Calu3 (cell line): ENCODE measurements around the gene MIGA2. TPM values are rescaled to one million over a fixed set of nuclear protein-coding genes. Genes with fewer than 3 reads are reported as not detected.

Experiments used
- BruUV-seq: library from RNA; stranded (reverse); fragments of 400-500 nt; replicated peaks from 2 replicates; lab custom pipeline; 2021; lab: Mats Ljungman, UMichigan
- CTCF ChIA-PET: fragments of 300-600 bp; sonication (Branson Sonifier 250); formaldehyde crosslinking; loops from one replicate; lab custom pipeline; 2022; ENCODE audit warnings: antibody characterized with exemption; lab: Charles Lee
- DNase-seq: peaks from one replicate; pipeline ENCODE4 v3.0.0; 2022
- H3K27ac Mint-ChIP-seq: one replicate; pipeline ENCODE4 v1.8.0; 2022; ENCODE audit warnings: mixed read lengths; ENCODE audit not compliant: unreplicated experiment
- H3K27me3 Mint-ChIP-seq: one replicate; pipeline ENCODE4 v1.8.0; 2022; ENCODE audit warnings: mixed read lengths; ENCODE audit not compliant: unreplicated experiment
- H3K36me3 Mint-ChIP-seq: one replicate; pipeline ENCODE4 v1.8.0; 2022; ENCODE audit warnings: mild to moderate bottlenecking, moderate library complexity, mixed read lengths; ENCODE audit not compliant: insufficient read depth, unreplicated experiment
- H3K4me1 Mint-ChIP-seq: one replicate; pipeline ENCODE4 v1.8.0; 2022; ENCODE audit warnings: mild to moderate bottlenecking, low read depth, mixed read lengths; ENCODE audit not compliant: unreplicated experiment
- H3K4me3 Mint-ChIP-seq: one replicate; pipeline ENCODE4 v1.8.0; 2022; ENCODE audit warnings: mild to moderate bottlenecking, low read depth, moderate library complexity, mixed read lengths; ENCODE audit not compliant: unreplicated experiment
- H3K9me3 Mint-ChIP-seq: one replicate; pipeline ENCODE4 v1.8.0; 2022; ENCODE audit warnings: low read depth, mixed read lengths; ENCODE audit not compliant: unreplicated experiment
- CTCF ChIP-seq: fragments of 200-600 bp; IDR thresholded peaks from one replicate; pipeline ENCODE4 v1.8.0; 2022; ENCODE audit warnings: antibody characterized with exemption; ENCODE audit not compliant: unreplicated experiment
- intact Hi-C: fragments of 100-400 bp; cut with micrococcal nuclease; formaldehyde crosslinking; loops from one replicate; pipeline ENCODE4 v1.10.0; 2022; ENCODE audit not compliant: unreplicated experiment
- total RNA-seq: library from RNA; stranded (reverse); gene quantifications from 2 replicates; pipeline ENCODE4 v1.2.3, GENCODE V29; 2022

Gene MIGA2
- total RNA-seq, 1 experiment from 2014 or later: 17.8 TPM

GRCh38 chr9:129089246-129089645 lies 52.8 kb downstream of the MIGA2 start:
- Mint-ChIP-seq H3K27me3 (no peaks in the 10 kb centered on the region), H3K4me1 (no peaks in the 10 kb centered on the region), H3K4me3 (no peak overlapping the region), H3K9me3 (no peaks in the 10 kb centered on the region), H3K36me3 (peaks cover 11% of the 10 kb centered on the region), H3K27ac (no peak overlapping the region)
- no peak for DNase-seq
- intact Hi-C loops: no loop called here
- no TSS peak for BruUV-seq
- no peak for TF ChIP-seq CTCF
- CTCF ChIA-PET: no interaction called here

DNA sequence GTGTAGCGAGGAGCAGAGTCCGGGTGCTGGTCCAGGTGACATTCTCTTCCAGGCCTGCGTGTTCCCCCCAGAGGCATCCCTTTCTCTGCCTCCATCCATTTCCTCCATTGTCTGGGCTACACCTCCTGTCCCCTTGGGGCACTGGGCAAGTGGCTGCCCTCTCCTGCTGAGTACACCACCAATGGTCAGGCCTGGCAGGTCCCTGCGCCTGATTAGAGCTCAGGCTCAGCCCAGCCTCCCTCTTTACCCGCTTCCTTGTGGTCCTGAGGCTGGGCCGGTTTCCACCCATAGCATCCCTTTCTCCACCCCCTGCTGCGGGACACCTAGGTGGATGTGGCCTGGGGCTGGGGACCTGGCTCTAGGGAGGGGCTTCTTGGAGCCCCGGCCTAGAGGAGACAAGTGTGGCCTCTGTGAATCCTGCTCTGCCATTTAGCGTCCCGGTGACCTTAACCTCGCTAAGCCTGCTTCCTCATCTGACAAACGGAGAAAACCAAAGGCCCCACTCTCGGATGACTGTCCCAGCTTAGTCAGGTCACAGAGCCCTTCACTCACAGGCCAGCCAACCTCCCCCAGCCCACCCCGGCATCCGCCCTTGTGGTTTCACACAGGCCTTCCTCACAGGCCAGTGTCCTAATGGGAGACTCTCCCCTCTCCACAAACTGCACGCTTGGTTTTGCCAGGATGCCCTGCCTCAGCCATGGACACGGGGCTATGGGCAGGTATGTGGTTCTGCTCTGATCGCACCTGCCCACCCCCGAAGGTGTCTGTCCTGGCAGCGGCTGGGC lies 57.4 kb downstream of the MIGA2 start:
- H3K27ac Mint-ChIP-seq: no peak overlapping the region
- intact Hi-C loops: no loop called here
- CTCF ChIA-PET: no interaction called here
- no peak overlapping the region for H3K4me3 Mint-ChIP-seq
- TF ChIP-seq CTCF: no peak
- H3K36me3 Mint-ChIP-seq: peaks cover 12% of the 10 kb centered on the region
- no peaks in the 10 kb centered on the region for H3K4me1 Mint-ChIP-seq
- no peaks in the 10 kb centered on the region for H3K9me3 Mint-ChIP-seq
- BruUV-seq: no TSS peak
- no peak for DNase-seq
- no peaks in the 10 kb centered on the region for H3K27me3 Mint-ChIP-seq

DNA sequence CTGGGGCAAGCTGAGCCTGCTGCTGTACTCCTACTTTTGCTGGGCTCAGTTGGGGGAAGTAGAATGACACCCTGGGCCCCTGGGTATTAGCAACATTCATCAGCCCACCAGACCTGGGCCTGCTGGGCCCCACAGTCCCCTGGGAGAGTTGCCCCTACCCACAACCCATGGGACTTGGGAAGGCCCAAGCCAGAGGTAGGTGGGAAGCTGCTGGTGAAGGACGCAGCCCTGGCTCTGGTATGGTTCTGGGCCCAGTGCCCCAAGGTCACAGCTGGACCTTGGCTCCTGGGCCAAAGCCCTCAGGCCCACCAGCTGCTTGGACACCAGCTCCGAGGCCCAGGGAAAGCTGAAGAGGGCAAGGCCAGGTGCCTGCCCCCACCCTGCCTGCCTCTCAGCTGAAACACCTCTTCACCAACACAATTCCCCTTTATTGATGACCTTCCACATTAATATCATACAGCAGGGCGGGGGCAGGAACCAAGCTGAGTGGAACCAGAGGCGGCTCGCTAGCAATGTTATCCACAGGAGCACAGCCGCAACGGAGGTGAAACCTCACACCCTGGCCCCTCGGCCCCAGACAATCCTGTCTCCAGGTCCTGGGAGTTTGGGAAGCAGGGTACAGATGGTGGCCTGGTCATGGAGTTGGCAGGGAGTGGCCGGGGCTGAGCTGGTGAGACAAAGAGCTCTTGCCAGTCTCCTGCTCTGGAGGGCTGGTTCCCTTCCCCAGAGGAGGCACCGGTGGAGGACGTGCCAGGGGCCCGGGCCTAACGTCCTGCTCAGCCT lies 58.2 kb downstream of the MIGA2 start:
- CTCF ChIA-PET: no interaction called here

GRCh38 chr9:129095170-129095667 lies 58.8 kb downstream of the MIGA2 start:
- Mint-ChIP-seq H3K27me3 (no peaks in the 10 kb centered on the region), H3K36me3 (peaks cover 12% of the 10 kb centered on the region), H3K4me3 (no peak overlapping the region), H3K4me1 (no peaks in the 10 kb centered on the region), H3K27ac (no peak overlapping the region), H3K9me3 (no peaks in the 10 kb centered on the region)
- CTCF ChIA-PET: no interaction called here
- no TSS peak for BruUV-seq
- no peak for TF ChIP-seq CTCF
- no peak for DNase-seq
- intact Hi-C loops: no loop called here

More for the DNA sequence above, 58.2 kb downstream of the MIGA2 start:
- H3K9me3 Mint-ChIP-seq: no peaks in the 10 kb centered on the region
- TF ChIP-seq CTCF: no peak
- no peak overlapping the region for H3K4me3 Mint-ChIP-seq
- H3K27ac Mint-ChIP-seq: no peak overlapping the region
- no TSS peak for BruUV-seq
- H3K4me1 Mint-ChIP-seq: no peaks in the 10 kb centered on the region
- intact Hi-C loops: no loop called here
- no peak for DNase-seq
- no peaks in the 10 kb centered on the region for H3K27me3 Mint-ChIP-seq
- H3K36me3 Mint-ChIP-seq: peaks cover 12% of the 10 kb centered on the region
